Suppressor macrophage treated with lipopolysaccharide for 4 hours (primary cell): ENCODE measurements around the gene CHEK1.
"Not testable (repeated sequence)": the region's sequence is repeated elsewhere in the genome, so short reads cannot be mapped to it uniquely, and the experiment has no call there.

ENCODE experiments used
- DNase-seq: peaks from one replicate; pipeline ENCODE4 v3.0.0-alpha.2; 2020

CHEK1 gene

DNA sequence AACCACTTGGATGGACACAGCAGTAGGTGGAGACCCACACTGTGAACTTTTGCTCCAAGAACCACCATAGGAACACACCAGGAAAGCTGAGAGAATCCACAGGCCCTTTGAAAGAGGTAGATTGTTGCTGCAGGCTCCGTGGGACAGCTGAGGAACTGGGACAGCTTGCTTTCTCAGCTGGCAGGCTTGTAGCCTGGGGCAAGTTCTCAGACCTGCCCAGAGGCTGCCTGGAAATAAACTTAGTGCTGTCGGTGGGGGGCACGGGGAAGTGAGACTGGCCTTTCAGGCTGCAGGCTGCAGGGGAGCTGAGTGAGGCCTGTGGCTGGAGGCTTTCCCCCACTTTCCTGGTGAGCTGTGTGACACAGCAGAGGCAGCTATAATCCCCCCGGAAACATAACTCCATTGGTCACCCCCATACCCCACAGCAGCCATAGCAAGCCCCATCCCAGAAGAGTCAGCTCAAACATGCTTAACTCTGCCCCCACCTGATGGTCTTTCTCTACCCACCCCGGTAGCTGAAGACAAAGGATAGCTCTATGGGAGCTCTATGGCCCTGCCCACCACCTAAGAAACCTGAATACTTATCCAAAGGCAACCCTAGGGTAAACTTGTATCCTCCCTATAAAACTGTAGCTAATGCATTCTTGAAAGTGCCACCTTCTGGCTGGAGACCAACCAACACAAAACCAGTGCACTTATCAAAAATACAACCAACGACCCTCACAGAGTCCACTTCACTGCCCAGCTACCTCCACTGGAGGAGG, 77.1 kb downstream of the CHEK1 start:
- DNase-seq = no peak

DNA sequence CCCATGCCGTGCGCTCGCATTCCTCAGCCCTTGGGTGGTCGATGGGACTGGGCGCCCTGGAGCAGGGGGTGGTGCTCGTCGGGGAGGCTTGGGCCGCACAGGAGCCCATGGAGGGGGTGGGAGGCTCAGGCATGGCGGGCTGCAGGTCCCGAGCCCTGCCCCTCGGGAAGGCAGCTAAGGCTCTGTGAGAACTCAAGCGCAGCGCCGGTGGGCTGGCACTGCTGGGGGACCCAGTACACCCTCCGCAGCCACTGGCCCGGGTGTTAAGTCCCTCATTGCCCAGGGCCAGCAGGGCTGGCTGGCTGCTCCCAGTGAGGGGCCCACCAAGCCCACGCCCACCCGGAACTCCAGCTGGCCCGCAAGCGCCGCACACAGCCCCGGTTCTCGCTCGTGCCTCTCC, 79.7 kb downstream of the CHEK1 start:
- not testable (repeated sequence) for DNase-seq

DNA sequence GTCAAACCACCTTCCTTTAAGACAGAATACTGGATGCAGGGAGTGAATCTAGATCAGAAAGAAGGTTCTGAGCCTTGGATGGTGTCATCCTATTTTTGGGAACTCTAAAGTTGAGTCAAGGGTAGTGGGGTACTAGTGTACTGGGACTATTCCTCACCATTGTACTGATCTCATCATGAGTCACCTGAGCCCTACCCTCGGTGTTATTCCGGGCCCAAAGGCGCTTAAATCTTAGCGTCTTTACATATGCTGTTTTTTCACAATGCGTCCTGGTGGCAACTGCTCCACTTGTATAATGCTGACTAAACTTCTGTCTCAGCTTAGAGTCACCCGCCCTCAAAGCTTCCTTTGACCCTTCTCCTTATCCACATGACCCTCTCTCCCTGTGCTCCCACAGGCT, 95.8 kb downstream of the CHEK1 start:
- no peak for DNase-seq

DNA sequence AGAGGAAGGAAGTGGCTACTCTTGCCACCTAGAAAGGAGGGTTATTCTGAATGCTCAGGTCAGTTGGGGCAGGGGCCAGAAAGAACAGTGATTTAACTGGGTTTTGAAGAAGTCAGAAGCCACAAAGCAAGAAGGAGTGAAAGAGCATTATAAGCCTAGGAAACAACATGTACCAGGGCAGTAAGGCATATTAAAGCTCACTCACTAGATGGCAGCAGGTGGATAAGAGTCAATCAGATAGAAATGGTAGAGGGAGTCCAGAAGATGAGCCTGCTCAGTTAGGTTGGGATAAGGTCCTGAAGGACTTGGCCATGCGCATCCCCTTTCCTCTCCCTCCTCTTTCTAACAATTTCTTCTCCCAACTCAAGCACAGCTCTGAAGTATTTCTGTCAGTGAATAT, 99.2 kb downstream of the CHEK1 start:
- DNase-seq = no peak
